Measurements from ENCODE around the gene NOCT.

DNA sequence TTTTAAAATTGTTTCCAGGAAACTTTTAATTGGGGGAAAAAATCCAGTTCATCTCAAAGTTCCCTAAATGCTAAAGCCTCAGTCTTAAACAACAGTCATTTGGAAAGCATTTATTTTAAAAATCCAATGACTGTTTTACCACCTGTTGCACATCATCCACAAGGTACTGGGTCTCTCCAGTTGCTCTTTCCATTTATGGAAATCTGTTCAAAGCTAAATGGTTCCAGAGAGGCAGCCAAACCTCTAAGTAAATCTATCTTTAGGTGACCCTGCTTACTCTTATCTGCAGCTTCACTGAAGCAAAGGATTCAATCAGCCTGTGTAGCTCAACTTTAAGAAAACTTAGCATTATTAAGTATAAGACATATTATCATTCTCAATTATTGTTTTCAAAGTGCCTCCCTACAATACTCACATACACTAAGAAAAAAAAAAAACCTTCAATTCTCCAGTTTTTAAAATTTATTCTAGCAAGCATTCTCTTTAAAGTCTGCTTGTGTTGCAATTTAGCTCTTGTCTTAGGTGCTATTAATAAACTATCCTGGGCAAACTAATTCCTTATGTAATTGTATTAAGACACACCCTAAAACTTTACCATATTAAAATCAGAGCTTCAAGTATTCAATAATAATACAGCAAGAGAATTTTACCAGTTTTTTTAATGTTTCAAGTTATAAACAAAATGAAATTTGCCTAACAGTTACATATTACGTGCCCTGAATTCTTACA, 60.6 kb downstream of the NOCT start:
- no peak for TF ChIP-seq POLR2A (IDR thresholded peaks at IDR 0.05; ENCODE audit: low read depth, low read length)
- no peak for TF ChIP-seq EZH2 (IDR thresholded peaks at IDR 0.05; ENCODE audit: borderline replicate concordance, low read depth, low read length, severe bottlenecking)
- TF ChIP-seq, protein P1, sequence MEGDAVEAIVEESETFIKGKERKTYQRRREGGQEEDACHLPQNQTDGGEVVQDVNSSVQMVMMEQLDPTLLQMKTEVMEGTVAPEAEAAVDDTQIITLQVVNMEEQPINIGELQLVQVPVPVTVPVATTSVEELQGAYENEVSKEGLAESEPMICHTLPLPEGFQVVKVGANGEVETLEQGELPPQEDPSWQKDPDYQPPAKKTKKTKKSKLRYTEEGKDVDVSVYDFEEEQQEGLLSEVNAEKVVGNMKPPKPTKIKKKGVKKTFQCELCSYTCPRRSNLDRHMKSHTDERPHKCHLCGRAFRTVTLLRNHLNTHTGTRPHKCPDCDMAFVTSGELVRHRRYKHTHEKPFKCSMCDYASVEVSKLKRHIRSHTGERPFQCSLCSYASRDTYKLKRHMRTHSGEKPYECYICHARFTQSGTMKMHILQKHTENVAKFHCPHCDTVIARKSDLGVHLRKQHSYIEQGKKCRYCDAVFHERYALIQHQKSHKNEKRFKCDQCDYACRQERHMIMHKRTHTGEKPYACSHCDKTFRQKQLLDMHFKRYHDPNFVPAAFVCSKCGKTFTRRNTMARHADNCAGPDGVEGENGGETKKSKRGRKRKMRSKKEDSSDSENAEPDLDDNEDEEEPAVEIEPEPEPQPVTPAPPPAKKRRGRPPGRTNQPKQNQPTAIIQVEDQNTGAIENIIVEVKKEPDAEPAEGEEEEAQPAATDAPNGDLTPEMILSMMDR (IDR thresholded peaks at IDR 0.05; ENCODE audit: extremely low read depth in 1 of 2, insufficient read depth in 1 of 2, low read depth in 1 of 2, low read length in 2 of 2): no peak
- no peak for TF ChIP-seq POLR2AphosphoS5 (IDR thresholded peaks at IDR 0.05; ENCODE audit: insufficient read depth, low read depth, low read length)
- no peak for TF ChIP-seq GATA2 (IDR thresholded peaks at IDR 0.05; ENCODE audit: insufficient read depth, insufficient read length, low read depth, low read length)
- TF ChIP-seq JUN (IDR thresholded peaks at IDR 0.05; ENCODE audit: borderline replicate concordance, insufficient read depth, insufficient read length, low read depth): no peak
- TF ChIP-seq, protein P2, sequence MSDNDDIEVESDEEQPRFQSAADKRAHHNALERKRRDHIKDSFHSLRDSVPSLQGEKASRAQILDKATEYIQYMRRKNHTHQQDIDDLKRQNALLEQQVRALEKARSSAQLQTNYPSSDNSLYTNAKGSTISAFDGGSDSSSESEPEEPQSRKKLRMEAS (IDR thresholded peaks at IDR 0.05; ENCODE audit: insufficient read depth, insufficient read length): no peak
- TF ChIP-seq MYC (IDR thresholded peaks at IDR 0.05; ENCODE audit: low read depth, low read length): no peak
- no peak for TF ChIP-seq FOS (IDR thresholded peaks at IDR 0.05; ENCODE audit: borderline replicate concordance, insufficient read depth, low read length)

Data from endothelial cell of umbilical vein (primary cell).